H9 (cell line): ENCODE results near the gene CCDC182. TPM values are rescaled to one million over a fixed set of nuclear protein-coding genes. Genes with fewer than 3 reads are reported as not detected.

Source experiments
- DNase-seq: peaks from one replicate; pipeline ENCODE4 v3.0.0-alpha.2; 2017
- H2AFZ ChIP-seq: one replicate; pipeline ENCODE4 v1.6.1; 2013; ENCODE audit warnings: mild to moderate bottlenecking, low read length, control low read depth, moderate library complexity
- H2AK5ac ChIP-seq: 2 replicates; pipeline ENCODE4 v1.6.1; 2013; ENCODE audit warnings: low read length, control low read depth, mixed read lengths; ENCODE audit not compliant: insufficient read length
- H2BK120ac ChIP-seq: one replicate; pipeline ENCODE4 v1.6.1; 2013; ENCODE audit warnings: low read depth, mild to moderate bottlenecking, low read length, control low read depth, inconsistent platforms; ENCODE audit not compliant: poor library complexity, severe bottlenecking
- H2BK12ac ChIP-seq: 2 replicates; pipeline ENCODE4 v1.6.1; 2013; ENCODE audit warnings: low read length, control low read depth, mixed read lengths, low read depth; ENCODE audit not compliant: insufficient read length
- H2BK15ac ChIP-seq: 2 replicates; pipeline ENCODE4 v1.6.1; 2013; ENCODE audit warnings: low read depth, low read length, control low read depth
- H2BK20ac ChIP-seq: one replicate; pipeline ENCODE4 v1.6.1; 2013; ENCODE audit warnings: low read depth, mild to moderate bottlenecking, low read length, control low read depth, inconsistent platforms; ENCODE audit not compliant: poor library complexity, severe bottlenecking
- H2BK5ac ChIP-seq: 2 replicates; pipeline ENCODE4 v1.6.1; 2013; ENCODE audit warnings: low read length, control low read depth, mixed read lengths; ENCODE audit not compliant: insufficient read length
- H3K14ac ChIP-seq: 2 replicates; pipeline ENCODE4 v1.6.1; 2013; ENCODE audit warnings: low read length, control low read depth; ENCODE audit not compliant: insufficient read depth
- H3K18ac ChIP-seq: 2 replicates; pipeline ENCODE4 v1.6.1; 2013; ENCODE audit warnings: low read depth, mild to moderate bottlenecking, mixed read lengths, low read length, control low read depth; ENCODE audit not compliant: insufficient read length
- H3K23ac ChIP-seq: 2 replicates; pipeline ENCODE4 v1.6.1; 2013; ENCODE audit warnings: low read length, control low read depth, mixed read lengths, low read depth; ENCODE audit not compliant: insufficient read length
- H3K23me2 ChIP-seq: 2 replicates; pipeline ENCODE4 v1.6.1; 2013; ENCODE audit warnings: low read depth, mild to moderate bottlenecking, mixed read lengths, low read length, control low read depth; ENCODE audit not compliant: insufficient read length, poor library complexity, severe bottlenecking
- H3K27ac ChIP-seq: 2 replicates; pipeline ENCODE4 v1.5.1; 2013; ENCODE audit warnings: low read length, control low read depth, mixed read lengths, low read depth; ENCODE audit not compliant: insufficient read length
- H3K27me3 ChIP-seq: 2 replicates; pipeline ENCODE4 v1.6.1; 2013; ENCODE audit warnings: low read length, control low read depth, inconsistent platforms; ENCODE audit not compliant: insufficient read depth
- H3K4ac ChIP-seq: 2 replicates; pipeline ENCODE4 v1.6.1; 2013; ENCODE audit warnings: low read depth, mild to moderate bottlenecking, control low read depth, inconsistent platforms, low read length, moderate library complexity
- H3K4me1 ChIP-seq: 2 replicates; pipeline ENCODE4 v1.6.1; 2013; ENCODE audit warnings: low read length, control low read depth, inconsistent platforms; ENCODE audit not compliant: insufficient read depth
- H3K4me2 ChIP-seq: 2 replicates; pipeline ENCODE4 v1.6.1; 2013; ENCODE audit warnings: low read length, control low read depth, mixed read lengths; ENCODE audit not compliant: insufficient read length, insufficient read depth
- H3K56ac ChIP-seq: 2 replicates; pipeline ENCODE4 v1.6.1; 2013; ENCODE audit warnings: low read depth, mild to moderate bottlenecking, mixed read lengths, low read length, control low read depth; ENCODE audit not compliant: insufficient read length
- H3K79me1 ChIP-seq: 2 replicates; pipeline ENCODE4 v1.6.1; 2013; ENCODE audit warnings: low read depth, mild to moderate bottlenecking, moderate library complexity, low read length, control low read depth, inconsistent platforms; ENCODE audit not compliant: insufficient read depth, poor library complexity, severe bottlenecking
- H3K79me2 ChIP-seq: 2 replicates; pipeline ENCODE4 v1.6.1; 2013; ENCODE audit warnings: low read length, control low read depth, inconsistent platforms; ENCODE audit not compliant: insufficient read depth
- H3K9ac ChIP-seq: 2 replicates; pipeline ENCODE4 v1.6.1; 2013; ENCODE audit warnings: low read length, control low read depth, mixed read lengths; ENCODE audit not compliant: insufficient read length; ENCODE audit errors: extremely low read depth
- H3K9me3 ChIP-seq: one replicate; pipeline ENCODE4 v1.6.1; 2013; ENCODE audit warnings: low read depth, low read length, inconsistent platforms; ENCODE audit not compliant: control insufficient read depth
- H3T11ph ChIP-seq: one replicate; pipeline ENCODE4 v1.6.1; 2013; ENCODE audit warnings: mild to moderate bottlenecking, low read length, control low read depth, inconsistent platforms
- H4K20me1 ChIP-seq: one replicate; pipeline ENCODE4 v1.6.1; 2013; ENCODE audit not compliant: control insufficient read depth, insufficient read length, insufficient read depth
- H4K5ac ChIP-seq: 2 replicates; pipeline ENCODE4 v1.6.1; 2013; ENCODE audit warnings: low read depth, mild to moderate bottlenecking, mixed read lengths, low read length, control low read depth; ENCODE audit not compliant: insufficient read length
- H4K8ac ChIP-seq: replicated peaks from 2 replicates; pipeline ENCODE4 v1.6.1; 2013; ENCODE audit warnings: low read length, control low read depth, mixed read lengths, low read depth; ENCODE audit not compliant: insufficient read length
- H4K91ac ChIP-seq: 2 replicates; pipeline ENCODE4 v1.6.1; 2013; ENCODE audit warnings: low read depth, mild to moderate bottlenecking, moderate library complexity, mixed read lengths, low read length, control low read depth; ENCODE audit not compliant: insufficient read length
- H3K27ac Mint-ChIP-seq, 3 experiments: 2 replicates in 2 of 3; 3 replicates in 1 of 3; pipeline ENCODE4 v1.8.0; 2020 to 2021; ENCODE audit warnings: mixed read lengths in 3 of 3, mild to moderate bottlenecking in 1 of 3, moderate library complexity in 1 of 3
- H3K27me3 Mint-ChIP-seq: 2 replicates; pipeline ENCODE4 v1.8.0; 2021; ENCODE audit warnings: low read depth, mild to moderate bottlenecking, moderate library complexity, mixed read lengths
- H3K36me3 Mint-ChIP-seq, 3 experiments: 2 replicates in 2 of 3; 3 replicates in 1 of 3; pipeline ENCODE4 v1.8.0; 2020 to 2021; ENCODE audit warnings: low read depth in 3 of 3, mixed read lengths in 3 of 3; ENCODE audit not compliant: insufficient read depth in 1 of 3
- H3K4me1 Mint-ChIP-seq, 2 experiments: 2 replicates each; pipeline ENCODE4 v1.8.0; 2020; ENCODE audit warnings: mixed read lengths in 2 of 2
- H3K4me3 Mint-ChIP-seq, 2 experiments: 2 replicates in 1 of 2; 3 replicates in 1 of 2; pipeline ENCODE4 v1.8.0; 2020 to 2021; ENCODE audit warnings: mild to moderate bottlenecking in 2 of 2, mixed read lengths in 2 of 2, moderate library complexity in 1 of 2
- H3K9me3 Mint-ChIP-seq, 2 experiments: 2 replicates in 1 of 2; 3 replicates in 1 of 2; pipeline ENCODE4 v1.8.0; 2020; ENCODE audit warnings: mild to moderate bottlenecking in 2 of 2, mixed read lengths in 2 of 2, moderate library complexity in 1 of 2
- WGBS: extraction: QIAGEN DNeasy Blood & Tissue Kit; methylation state at CpG from one replicate; pipeline ENCODE4 v1.1.7; 2013; ENCODE audit warnings: missing lambda C conversion rate, low lambda C conversion rate, mixed read lengths; ENCODE audit not compliant: insufficient read length; ENCODE audit errors: extremely low coverage; 5-methylcytosine and 5-hydroxymethylcytosine counted together
- total RNA-seq: library from RNA; stranded (reverse); gene quantifications from 2 replicates; pipeline ENCODE4 v1.2.1, GENCODE V29; 2021
- TF ChIP-seq, protein P1 (sequence below): fragments of 200-600 bp; sonication (generic); conservative IDR thresholded peaks from 3 replicates; pipeline ENCODE4 v1.8.0; 2021; ENCODE audit warnings: antibody characterized with exemption, mild to moderate bottlenecking

CCDC182 gene
- total RNA-seq, 1 experiment from 2014 or later, result not detected

DNA sequence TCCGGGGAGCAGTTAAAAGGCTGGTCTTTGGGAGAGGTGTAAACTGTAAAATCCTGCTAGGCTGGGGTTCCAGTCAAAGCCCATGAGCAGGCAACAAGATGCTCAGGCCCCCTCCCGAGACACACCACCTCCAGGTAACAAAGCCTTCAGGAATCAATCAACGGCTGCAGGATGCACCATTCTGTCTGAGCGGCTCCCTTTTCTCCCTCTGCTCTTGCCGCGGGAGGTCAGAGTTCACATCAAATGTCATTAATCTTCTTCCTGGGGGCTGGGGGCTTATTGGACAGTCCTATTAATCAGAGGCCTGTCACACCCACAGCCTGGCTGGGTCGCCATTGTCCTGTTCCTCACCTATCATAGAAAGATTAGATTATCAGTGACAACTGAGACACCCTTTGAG, 11.9 kb upstream of the CCDC182 start:
- no peaks in the 10 kb centered on the region for H3K79me1 ChIP-seq
- H2BK5ac ChIP-seq, result no peak overlapping the region
- no peak overlapping the region for H2AFZ ChIP-seq
- H3K9ac ChIP-seq, result no peak overlapping the region
- Mint-ChIP-seq H3K27me3 (no peaks in the 10 kb centered on the region; the same call in 1 of the 2 replicates), H3K36me3 (no peaks in the 10 kb centered on the region), H3K27ac (no peak overlapping the region), H3K4me1 (peaks cover 7 to 27% of the 10 kb centered on the region in 2 experiments), H3K4me3 (no peak overlapping the region), H3K9me3 (no peaks in the 10 kb centered on the region)
- H2AK5ac ChIP-seq, result no peak overlapping the region
- H2BK15ac ChIP-seq, result no peak overlapping the region
- no peak overlapping the region for H3K4me2 ChIP-seq
- H3K23me2 ChIP-seq, result no peaks in the 10 kb centered on the region
- no peaks in the 10 kb centered on the region for H3K9me3 ChIP-seq
- no peak overlapping the region for H3K18ac ChIP-seq
- H3K14ac ChIP-seq, result no peak overlapping the region
- no peaks in the 10 kb centered on the region; the same call in 1 of the 2 replicates for H3K4me1 ChIP-seq
- H3K4ac ChIP-seq, result no peak overlapping the region
- no peaks in the 10 kb centered on the region for H3K27me3 ChIP-seq
- H2BK20ac ChIP-seq, result no peak overlapping the region
- no peak overlapping the region for H4K5ac ChIP-seq
- no peak overlapping the region for H4K91ac ChIP-seq
- H4K8ac ChIP-seq, result no peak overlapping the region
- no peak overlapping the region for H3K27ac ChIP-seq
- H4K20me1 ChIP-seq, result no peaks in the 10 kb centered on the region
- no peaks in the 10 kb centered on the region for H3K79me2 ChIP-seq
- WGBS, result no CpG with 5 or more reads among the region's 7 CpGs
- TF ChIP-seq, protein P1, sequence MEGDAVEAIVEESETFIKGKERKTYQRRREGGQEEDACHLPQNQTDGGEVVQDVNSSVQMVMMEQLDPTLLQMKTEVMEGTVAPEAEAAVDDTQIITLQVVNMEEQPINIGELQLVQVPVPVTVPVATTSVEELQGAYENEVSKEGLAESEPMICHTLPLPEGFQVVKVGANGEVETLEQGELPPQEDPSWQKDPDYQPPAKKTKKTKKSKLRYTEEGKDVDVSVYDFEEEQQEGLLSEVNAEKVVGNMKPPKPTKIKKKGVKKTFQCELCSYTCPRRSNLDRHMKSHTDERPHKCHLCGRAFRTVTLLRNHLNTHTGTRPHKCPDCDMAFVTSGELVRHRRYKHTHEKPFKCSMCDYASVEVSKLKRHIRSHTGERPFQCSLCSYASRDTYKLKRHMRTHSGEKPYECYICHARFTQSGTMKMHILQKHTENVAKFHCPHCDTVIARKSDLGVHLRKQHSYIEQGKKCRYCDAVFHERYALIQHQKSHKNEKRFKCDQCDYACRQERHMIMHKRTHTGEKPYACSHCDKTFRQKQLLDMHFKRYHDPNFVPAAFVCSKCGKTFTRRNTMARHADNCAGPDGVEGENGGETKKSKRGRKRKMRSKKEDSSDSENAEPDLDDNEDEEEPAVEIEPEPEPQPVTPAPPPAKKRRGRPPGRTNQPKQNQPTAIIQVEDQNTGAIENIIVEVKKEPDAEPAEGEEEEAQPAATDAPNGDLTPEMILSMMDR, result no peak
- no peak overlapping the region for H3K23ac ChIP-seq
- DNase-seq, result no peak
- H3K56ac ChIP-seq, result no peak overlapping the region
- H2BK120ac ChIP-seq, result no peak overlapping the region
- H2BK12ac ChIP-seq, result no peak overlapping the region
- no peak overlapping the region for H3T11ph ChIP-seq
